Medulla oblongata (tissue), 1 donor: Measurements from ENCODE around the gene AFDN.

ENCODE experiments used
- DNase-seq: peaks from one replicate; pipeline ENCODE4 v3.0.0-alpha.2; 2015; ENCODE audit errors: extremely low spot score

The AFDN gene

GRCh38 chr6:167826896-167827582 lies at the start of gene AFDN:
Gene AFDN, plus strand, starts transcription at chr6:167826911. Its CDS starts 222 bp downstream, at chr6:167827133.
- DNase-seq = no peak

- no peak for DNase-seq
These were observed 48.1 kb upstream of the AFDN start for GRCh38 chr6:167778497-167779128.

- DNase-seq = no peak
These were observed 47.4 kb upstream of the AFDN start for GRCh38 chr6:167779129-167779992.

- DNase-seq = no peak
These were observed 46.6 kb upstream of the AFDN start for GRCh38 chr6:167779993-167780655.

GRCh38 chr6:167781066-167781767 lies 45.5 kb upstream of the AFDN start:
- DNase-seq = no peak

GRCh38 chr6:167781868-167782267 lies 44.8 kb upstream of the AFDN start:
- no peak for DNase-seq

GRCh38 chr6:167782698-167783517 lies 43.8 kb upstream of the AFDN start:
- no peak for DNase-seq

GRCh38 chr6:167786853-167787675 lies 39.6 kb upstream of the AFDN start:
- DNase-seq = no peak

- no peak for DNase-seq
These were observed 38.7 kb upstream of the AFDN start for GRCh38 chr6:167787896-167788562.

- no peak for DNase-seq
These were observed 38.2 kb upstream of the AFDN start for GRCh38 chr6:167788563-167788903.

GRCh38 chr6:167789358-167789757 lies 37.4 kb upstream of the AFDN start:
- no peak for DNase-seq

GRCh38 chr6:167791091-167791779 lies 35.5 kb upstream of the AFDN start:
- no peak for DNase-seq

- no peak for DNase-seq
These were observed 34.8 kb upstream of the AFDN start for GRCh38 chr6:167791780-167792478.

GRCh38 chr6:167793421-167793820 lies 33.3 kb upstream of the AFDN start:
- DNase-seq = no peak

GRCh38 chr6:167794161-167795157 lies 32.3 kb upstream of the AFDN start:
- DNase-seq = no peak

- no peak for DNase-seq
These were observed 31.3 kb upstream of the AFDN start for GRCh38 chr6:167795321-167795811.

GRCh38 chr6:167795874-167796191 lies 30.9 kb upstream of the AFDN start:
- no peak for DNase-seq
